Heart right ventricle (tissue), 16 donors: Measurements from ENCODE around the gene SLC25A18. TPM values are rescaled to one million over a fixed set of nuclear protein-coding genes. Genes with fewer than 3 reads are reported as not detected.

Experiments used
- ATAC-seq, 8 donors: fragments of 200-7000 bp; cut with Tn5 transposase; one replicate each; pipeline ENCODE4 v1.9.1; 2020; ENCODE audit warnings: mild to moderate bottlenecking in 8 of 8, moderate library complexity in 8 of 8, moderate number of reproducible peaks in 1 of 8
- DNase-seq, 2 donors: peaks; one replicate each; pipeline ENCODE4 v3.0.0-alpha.2; 2020
- H3K27ac ChIP-seq, 10 donors: fragments of 200-600 bp; sonication (generic) in 2 of 10; one replicate each; pipeline versions ENCODE4 v1.5.0 to v1.8.0; 2020 to 2022; ENCODE audit warnings: mild to moderate bottlenecking in 3 of 10
- H3K27me3 ChIP-seq, 7 donors: fragments of 200-600 bp; one replicate each; pipeline ENCODE4 v1.8.0; 2021 to 2022; ENCODE audit warnings: mild to moderate bottlenecking in 2 of 7
- H3K36me3 ChIP-seq, 9 donors: fragments of 200-600 bp; sonication (generic) in 1 of 9; one replicate each; pipeline versions ENCODE4 v1.5.0 to v1.8.0; 2020 to 2022; ENCODE audit warnings: mild to moderate bottlenecking in 2 of 9
- H3K4me1 ChIP-seq, 9 donors: fragments of 200-600 bp; sonication (generic) in 1 of 9; one replicate each; pipeline versions ENCODE4 v1.5.0 to v1.8.0; 2020 to 2022; ENCODE audit warnings: mild to moderate bottlenecking in 4 of 9
- H3K4me3 ChIP-seq, 10 donors: fragments of 200-600 bp; sonication (generic) in 2 of 10; one replicate each; pipeline versions ENCODE4 v1.5.0 to v1.8.0; 2020 to 2022; ENCODE audit warnings: mild to moderate bottlenecking in 7 of 10, moderate library complexity in 2 of 10
- H3K9me3 ChIP-seq, 11 donors: fragments of 200-600 bp in 10 of 11; sonication (generic) in 2 of 11; one replicate each; pipeline versions ENCODE4 v1.5.0 to v1.8.0; 2013 to 2022; ENCODE audit warnings: mild to moderate bottlenecking in 2 of 11, control low read depth in 1 of 11, moderate library complexity in 1 of 11
- CTCF ChIP-seq, 9 donors: fragments of 200-600 bp; sonication (generic) in 2 of 9; IDR thresholded peaks; one replicate each; pipeline versions ENCODE4 v1.5.0 to v1.8.0; 2021 to 2022; ENCODE audit warnings: antibody characterized with exemption in 9 of 9, mild to moderate bottlenecking in 5 of 9, moderate library complexity in 1 of 9
- WGBS, 2 donors: extraction: QIAGEN DNeasy Blood & Tissue Kit; methylation state at CpG; one replicate each; pipeline ENCODE4 v1.1.7; 2013; ENCODE audit warnings: inconsistent platforms in 1 of 2; 5-methylcytosine and 5-hydroxymethylcytosine counted together
- intact Hi-C, 10 donors: fragments of 100-400 bp; cut with DNase I; formaldehyde crosslinking; loops; one replicate each; pipeline versions ENCODE4 v1.11.1 to v1.14.2; 2022
- polyA plus RNA-seq, 2 donors: library from polyadenylated mRNA; stranded (reverse); fragments of 200-250 nt; gene quantifications; one replicate each; pipeline ENCODE4 v1.2.3, GENCODE V29; 2013
- total RNA-seq, 10 donors: library from RNA; stranded (reverse); fragmentation: NEBNext Ultra II Directional in 3 of 10; extraction: Animal tissue kit (Norgen Biotek cat#: 25700) in 3 of 10; gene quantifications; one replicate each; pipeline versions ENCODE4 v1.2.1 to v1.2.4, GENCODE V29; 2021 to 2023
- donor health status: Arrhythmogenic right ventricular cardiomyopathy.
- donor health status: ischemic (EF 13 %, LVEDD 7.1; RV severe dilation, severe dysfunction).
- donor health status: healthy with polysubstance abuse.
- donor health status: DM: no; HTN: yes; CAD: no.
- donor health status: DM: no; HTN: no; CAD: no.
- donor health status: ischemic (EF 25% LVEDD 6.9; RV normal size, moderate dysfunction).
- donor health status: ischemic (EF 25% LVEDD 5.7; RV mildly dilated, moderate dysfunction).
- donor health status: healthy.
- donor health status: DM: yes; HTN: yes; CAD: no.
- donor health status: Ischemic cardiomyopathy.
- donor health status: ischemic (EF 35%, LVEDD 5.7; RV mildly dilated, moderate dysfunction).
- donor health status: nonischemic (EF 11% LVEDD 7.7; RV severe dilation, severe dysfunction).
- donor health status: DM: yes; HTN: yes; CAD: no.
- donor health status: PGD.
- donor health status: ischemic (EF 29% LVEDD 5.4; RV normal size, mild dysfunction).
- donor health status: nonischemic (EF 23%, LVEDD 6.1; RV moderate dilation, normal function).

SLC25A18 gene
- total and polyA plus RNA-seq, 12 donors, result 0.65 to 13.6 (median 1.1) TPM

GRCh38 chr22:17523925-17524324, 39.4 kb upstream of the SLC25A18 start:
- TF ChIP-seq CTCF (IDR thresholded peaks at IDR 0.05), result no peak
- 71 to 73% methylated on average over 10 of the region's 10 CpGs for WGBS, 2 donors
- DNase-seq (no peak), ATAC-seq (peak in 1 of 8 donors; percentile 5)
- no peak overlapping the region for H3K27ac ChIP-seq
- no peaks in the 10 kb centered on the region for H3K27me3 ChIP-seq
- H3K4me3 ChIP-seq, result no peak overlapping the region
- no peaks in the 10 kb centered on the region for H3K9me3 ChIP-seq
- peaks cover 0 to 17% (median 0%) of the 10 kb centered on the region in 9 donors for H3K36me3 ChIP-seq
- no peaks in the 10 kb centered on the region for H3K4me1 ChIP-seq
- intact Hi-C loops, result no loop called here

GRCh38 chr22:17536269-17536668, 27.0 kb upstream of the SLC25A18 start:
- ATAC-seq, result peak in 1 of 8 donors; percentile 48
- H3K9me3 ChIP-seq, result no peaks in the 10 kb centered on the region
- H3K36me3 ChIP-seq, result peaks cover 0 to 42% (median 0%) of the 10 kb centered on the region in 9 donors
- no peak overlapping the region for H3K4me3 ChIP-seq
- H3K4me1 ChIP-seq, result no peaks in the 10 kb centered on the region
- WGBS, 2 donors, result 85 to 87% methylated on average over 5 of the region's 5 CpGs
- no peaks in the 10 kb centered on the region for H3K27me3 ChIP-seq
- TF ChIP-seq CTCF (IDR thresholded peaks at IDR 0.05), result no peak
- intact Hi-C loops, result no loop called here
- DNase-seq, result no peak
- H3K27ac ChIP-seq, result no peak overlapping the region

- no peak for TF ChIP-seq CTCF (IDR thresholded peaks at IDR 0.05)
- Histone ChIP-seq H3K27ac (no peak overlapping the region), H3K4me1 (no peaks in the 10 kb centered on the region), H3K27me3 (no peaks in the 10 kb centered on the region), H3K4me3 (no peak overlapping the region), H3K36me3 (peaks cover 0 to 51% (median 0%) of the 10 kb centered on the region in 9 donors), H3K9me3 (no peaks in the 10 kb centered on the region)
- ATAC-seq, result no peak
- intact Hi-C loops, result no loop called here
- WGBS, 2 donors, result 98 to 99% methylated on average over 2 of the region's 2 CpGs
- no peak for DNase-seq
Measured at GRCh38 chr22:17537155-17537554, 26.1 kb upstream of the SLC25A18 start.

GRCh38 chr22:17540481-17540880, 22.8 kb upstream of the SLC25A18 start:
- Histone ChIP-seq H3K27me3 (no peaks in the 10 kb centered on the region), H3K9me3 (no peaks in the 10 kb centered on the region), H3K4me1 (no peaks in the 10 kb centered on the region), H3K27ac (no peak overlapping the region), H3K36me3 (peaks cover 0 to 69% (median 0%) of the 10 kb centered on the region in 9 donors), H3K4me3 (no peak overlapping the region)
- intact Hi-C loops, result no loop called here
- DNase-seq (no peak), ATAC-seq (no peak)
- 86 to 88% methylated on average over 15 of the region's 15 CpGs for WGBS, 2 donors
- TF ChIP-seq CTCF (IDR thresholded peaks at IDR 0.05), result no peak
